Measurements from ENCODE around the gene CLPTM1.

DNA sequence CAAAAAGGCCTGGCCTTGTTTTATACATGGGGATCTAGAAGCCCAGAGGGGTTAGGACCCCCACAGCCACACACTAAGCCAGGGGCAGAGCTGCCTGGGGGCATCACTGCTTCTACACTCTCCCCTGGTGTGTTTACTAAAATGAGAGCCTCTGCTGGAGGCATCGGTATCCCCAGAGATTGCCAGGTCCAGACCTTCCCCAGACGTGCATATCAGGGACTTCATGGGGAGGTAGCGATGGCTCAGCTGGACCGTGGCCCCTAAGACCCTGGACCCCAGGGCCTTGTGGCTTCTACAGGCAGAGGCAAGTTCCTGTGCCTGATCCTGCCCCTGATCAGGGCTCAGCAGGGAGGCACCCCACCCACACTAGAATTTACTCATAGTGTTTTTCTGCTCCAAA is 13.5 kb downstream of the CLPTM1 start:
- TF ChIP-seq POLR2A (IDR thresholded peaks at IDR 0.05), result no peak
- TF ChIP-seq, protein P1, sequence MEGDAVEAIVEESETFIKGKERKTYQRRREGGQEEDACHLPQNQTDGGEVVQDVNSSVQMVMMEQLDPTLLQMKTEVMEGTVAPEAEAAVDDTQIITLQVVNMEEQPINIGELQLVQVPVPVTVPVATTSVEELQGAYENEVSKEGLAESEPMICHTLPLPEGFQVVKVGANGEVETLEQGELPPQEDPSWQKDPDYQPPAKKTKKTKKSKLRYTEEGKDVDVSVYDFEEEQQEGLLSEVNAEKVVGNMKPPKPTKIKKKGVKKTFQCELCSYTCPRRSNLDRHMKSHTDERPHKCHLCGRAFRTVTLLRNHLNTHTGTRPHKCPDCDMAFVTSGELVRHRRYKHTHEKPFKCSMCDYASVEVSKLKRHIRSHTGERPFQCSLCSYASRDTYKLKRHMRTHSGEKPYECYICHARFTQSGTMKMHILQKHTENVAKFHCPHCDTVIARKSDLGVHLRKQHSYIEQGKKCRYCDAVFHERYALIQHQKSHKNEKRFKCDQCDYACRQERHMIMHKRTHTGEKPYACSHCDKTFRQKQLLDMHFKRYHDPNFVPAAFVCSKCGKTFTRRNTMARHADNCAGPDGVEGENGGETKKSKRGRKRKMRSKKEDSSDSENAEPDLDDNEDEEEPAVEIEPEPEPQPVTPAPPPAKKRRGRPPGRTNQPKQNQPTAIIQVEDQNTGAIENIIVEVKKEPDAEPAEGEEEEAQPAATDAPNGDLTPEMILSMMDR (IDR thresholded peaks at IDR 0.05 in 4 of 5, conservative IDR thresholded peaks at IDR 0.05 in 1 of 5), result no peak

Data from gastrocnemius medialis (tissue), 4 donors.